Measurements from ENCODE around the gene ICOS.

The ICOS gene

GRCh38 chr2:203973676-203974075 lies 37.1 kb downstream of the ICOS start:
- Histone ChIP-seq H2AFZ (ENCODE audit: low read length) (no peak overlapping the region), H3K4me1 (ENCODE audit: insufficient read depth, low read length, poor library complexity, severe bottlenecking) (no peaks in the 10 kb centered on the region), H3K79me2 (ENCODE audit: insufficient read depth, low read length) (no peaks in the 10 kb centered on the region), H3K27me3 (ENCODE audit: insufficient read depth, low read length, poor library complexity, severe bottlenecking) (peaks cover 4% of the 10 kb centered on the region), H3F3A (ENCODE audit: low read depth) (no peaks in the 10 kb centered on the region), H3K4me3 (ENCODE audit: low read length, poor library complexity, severe bottlenecking) (no peak overlapping the region), H3K9me2 (replicated peaks; ENCODE audit: low read depth, low read length) (no peaks in the 10 kb centered on the region), H3K4me2 (ENCODE audit: low read depth, low read length, poor library complexity, severe bottlenecking) (no peak overlapping the region), H3K9ac (ENCODE audit: low read depth, low read length, poor library complexity, severe bottlenecking) (no peak overlapping the region), H4K20me1 (ENCODE audit: insufficient read depth, low read length, poor library complexity, severe bottlenecking) (no peaks in the 10 kb centered on the region), H3K36me3 (ENCODE audit: insufficient read depth, low read length) (no peaks in the 10 kb centered on the region), H3K9me3 (ENCODE audit: insufficient read depth, low read depth, low read length) (no peaks in the 10 kb centered on the region)
- no peak for TF ChIP-seq EZH2phosphoT487 (IDR thresholded peaks at IDR 0.05; ENCODE audit: borderline replicate concordance)
- TF ChIP-seq CTCF (conservative IDR thresholded peaks at IDR 0.05; ENCODE audit: low read length) = no peak

GRCh38 chr2:203975912-203976311 lies 39.3 kb downstream of the ICOS start:
- no peaks in the 10 kb centered on the region for H3F3A ChIP-seq (ENCODE audit: low read depth)
- no peak for TF ChIP-seq CTCF (conservative IDR thresholded peaks at IDR 0.05; ENCODE audit: low read length)
- no peak for TF ChIP-seq EZH2phosphoT487 (IDR thresholded peaks at IDR 0.05; ENCODE audit: borderline replicate concordance)
- H3K27me3 ChIP-seq (ENCODE audit: insufficient read depth, low read length, poor library complexity, severe bottlenecking) = no peaks in the 10 kb centered on the region
- H3K9ac ChIP-seq (ENCODE audit: low read depth, low read length, poor library complexity, severe bottlenecking) = no peak overlapping the region
- H3K9me3 ChIP-seq (ENCODE audit: insufficient read depth, low read depth, low read length) = no peaks in the 10 kb centered on the region
- no peaks in the 10 kb centered on the region for H4K20me1 ChIP-seq (ENCODE audit: insufficient read depth, low read length, poor library complexity, severe bottlenecking)
- no peaks in the 10 kb centered on the region for H3K4me1 ChIP-seq (ENCODE audit: insufficient read depth, low read length, poor library complexity, severe bottlenecking)
- no peaks in the 10 kb centered on the region for H3K79me2 ChIP-seq (ENCODE audit: insufficient read depth, low read length)
- H3K9me2 ChIP-seq (replicated peaks; ENCODE audit: low read depth, low read length) = no peaks in the 10 kb centered on the region
- H3K36me3 ChIP-seq (ENCODE audit: insufficient read depth, low read length) = no peaks in the 10 kb centered on the region
- no peak overlapping the region for H3K4me2 ChIP-seq (ENCODE audit: low read depth, low read length, poor library complexity, severe bottlenecking)
- no peak overlapping the region for H3K4me3 ChIP-seq (ENCODE audit: low read length, poor library complexity, severe bottlenecking)
- H2AFZ ChIP-seq (ENCODE audit: low read length) = no peak overlapping the region

- Histone ChIP-seq H3K36me3 (ENCODE audit: insufficient read depth, low read length) (no peaks in the 10 kb centered on the region), H3K79me2 (ENCODE audit: insufficient read depth, low read length) (no peaks in the 10 kb centered on the region), H3K4me3 (ENCODE audit: low read length, poor library complexity, severe bottlenecking) (no peak overlapping the region), H3K4me2 (ENCODE audit: low read depth, low read length, poor library complexity, severe bottlenecking) (no peak overlapping the region), H3K27me3 (ENCODE audit: insufficient read depth, low read length, poor library complexity, severe bottlenecking) (no peaks in the 10 kb centered on the region), H3K9ac (ENCODE audit: low read depth, low read length, poor library complexity, severe bottlenecking) (no peak overlapping the region), H4K20me1 (ENCODE audit: insufficient read depth, low read length, poor library complexity, severe bottlenecking) (no peaks in the 10 kb centered on the region), H3K9me3 (ENCODE audit: insufficient read depth, low read depth, low read length) (no peaks in the 10 kb centered on the region), H3K9me2 (replicated peaks; ENCODE audit: low read depth, low read length) (no peaks in the 10 kb centered on the region), H3K4me1 (ENCODE audit: insufficient read depth, low read length, poor library complexity, severe bottlenecking) (no peaks in the 10 kb centered on the region), H3F3A (ENCODE audit: low read depth) (no peaks in the 10 kb centered on the region), H2AFZ (ENCODE audit: low read length) (no peak overlapping the region)
- TF ChIP-seq CTCF (conservative IDR thresholded peaks at IDR 0.05; ENCODE audit: low read length) (no peak), EZH2phosphoT487 (IDR thresholded peaks at IDR 0.05; ENCODE audit: borderline replicate concordance) (no peak)
Measured at GRCh38 chr2:203982276-203982675, 45.7 kb downstream of the ICOS start.
